A549 (cell line): Measurements from ENCODE around the gene ALDH1L1. TPM values are rescaled to one million over a fixed set of nuclear protein-coding genes. Genes with fewer than 3 reads are reported as not detected.

Experiments used
- ATAC-seq, 2 experiments: fragments of 200-7000 bp in 1 of 2; fragments of >200 bp in 1 of 2; cut with Nextera tagmentation in 1 of 2; cut with Tn5 transposase in 1 of 2; 3 replicates each; pipeline versions ENCODE4 v1.8.0 to v1.9.1; 2018 to 2020; ENCODE audit warnings: mild to moderate bottlenecking in 1 of 2, moderate library complexity in 1 of 2
- CTCF ChIA-PET: fragments of 300-600 bp; sonication (Branson Sonifier 250); formaldehyde crosslinking; extraction: SDS; loops from one replicate; lab custom pipeline; 2021; ENCODE audit warnings: antibody characterized with exemption, inconsistent platforms; lab: Yijun Ruan, JAX
- POLR2A ChIA-PET: fragments of 350-600 bp; formaldehyde crosslinking; extraction: SDS; loops from one replicate; lab custom pipeline; 2021; ENCODE audit warnings: antibody characterized with exemption, inconsistent platforms; lab: Yijun Ruan, JAX
- DNase-seq, 2 experiments: peaks; one replicate each; pipeline versions ENCODE4 v3.0.0 to v3.0.0-alpha.2; 2011 to 2016; ENCODE audit warnings: low read depth in 1 of 2, low spot score in 1 of 2
- FAIRE-seq: peaks from 2 replicates; lab custom pipeline; 2011; peaks lifted over from hg19 to GRCh38; lab: Jason Lieb, UNC
- H3K27ac ChIP-seq, 2 experiments: fragments of >200 bp; sonication (Bioruptor Twin); formaldehyde crosslinking; 3 replicates each; pipeline ENCODE4 v1.5.1; 2016 to 2017
- H3K4me1 ChIP-seq: fragments of >200 bp; sonication (Bioruptor Twin); formaldehyde crosslinking; 3 replicates; pipeline ENCODE4 v1.6.1; 2016
- H3K4me2 ChIP-seq: fragments of >200 bp; sonication (Bioruptor Twin); formaldehyde crosslinking; 3 replicates; pipeline ENCODE4 v1.6.1; 2016
- H3K4me3 ChIP-seq: fragments of >200 bp; sonication (Bioruptor Twin); formaldehyde crosslinking; 3 replicates; pipeline ENCODE4 v1.5.1; 2016
- H3K9me3 ChIP-seq: fragments of >200 bp; sonication (Bioruptor Twin); formaldehyde crosslinking; 3 replicates; pipeline ENCODE4 v1.6.1; 2016
- BCL3 ChIP-seq: fragments of >200 bp; sonication (Bioruptor Twin); formaldehyde crosslinking; IDR thresholded peaks from 3 replicates; pipeline ENCODE4 v1.6.1; 2016
- CBX8 ChIP-seq: fragments of 200-600 bp; sonication (generic); IDR thresholded peaks from 2 replicates; pipeline ENCODE4 v1.6.1; 2016
- CEBPB ChIP-seq, 2 experiments: fragments of >200 bp in 1 of 2; sonication (Bioruptor Twin) in 1 of 2; formaldehyde crosslinking in 1 of 2; IDR thresholded peaks; 2 replicates each; pipeline ENCODE4 v1.6.1; 2012 to 2016
- FOSL2 ChIP-seq, 2 experiments: fragments of 450-650 bp in 1 of 2; fragments of >200 bp in 1 of 2; sonication (Bioruptor Twin) in 1 of 2; formaldehyde crosslinking; IDR thresholded peaks; 2 replicates each; pipeline versions ENCODE4 v1.5.0 to v1.6.1; 2016 to 2020; ENCODE audit warnings: mild to moderate bottlenecking in 1 of 2, moderate library complexity in 1 of 2
- FOXS1 ChIP-seq: fragments of 250-450 bp; sonication (Bioruptor Pico); IDR thresholded peaks from 2 replicates; pipeline ENCODE4 v1.5.0; 2020; ENCODE audit warnings: mild to moderate bottlenecking, moderate library complexity
- JUN ChIP-seq, 2 experiments: fragments of >200 bp; sonication (Bioruptor Twin); formaldehyde crosslinking; IDR thresholded peaks; 2 replicates in 1 of 2; 3 replicates in 1 of 2; pipeline ENCODE4 v1.6.1; 2016 to 2017
- KDM1A ChIP-seq: fragments of 200-600 bp; sonication (generic); IDR thresholded peaks from 2 replicates; pipeline ENCODE4 v1.6.1; 2016; ENCODE audit warnings: low read depth, mild to moderate bottlenecking
- KDM5A ChIP-seq: fragments of 200-600 bp; sonication (generic); IDR thresholded peaks from 2 replicates; pipeline ENCODE4 v1.6.1; 2016; ENCODE audit warnings: antibody characterized with exemption, mild to moderate bottlenecking
- MAFK ChIP-seq: fragments of 450-650 bp; IDR thresholded peaks from 2 replicates; pipeline ENCODE4 v1.6.1; 2014; ENCODE audit not compliant: partially characterized antibody
- MAZ ChIP-seq: fragments of 150-350 bp; IDR thresholded peaks from 2 replicates; pipeline ENCODE4 v1.6.1; 2014; ENCODE audit warnings: antibody characterized with exemption, low read depth, low read length, borderline replicate concordance
- POLR2A ChIP-seq: IDR thresholded peaks from 2 replicates; pipeline ENCODE4 v1.6.1; 2012; ENCODE audit warnings: mild to moderate bottlenecking, low read length
- RAD21 ChIP-seq, 2 experiments: fragments of >200 bp in 1 of 2; sonication (Bioruptor Twin) in 1 of 2; formaldehyde crosslinking in 1 of 2; IDR thresholded peaks in 1 of 2; conservative IDR thresholded peaks in 1 of 2; 2 replicates in 1 of 2; 3 replicates in 1 of 2; pipeline ENCODE4 v1.6.1; 2012 to 2018; ENCODE audit warnings: inconsistent platforms in 1 of 2
- REST ChIP-seq: fragments of 200-600 bp; sonication (generic); IDR thresholded peaks from 2 replicates; pipeline ENCODE4 v1.6.1; 2016; ENCODE audit warnings: antibody characterized with exemption, mild to moderate bottlenecking, moderate library complexity
- TP53 ChIP-seq: fragments of 250-450 bp; sonication (Bioruptor Pico); IDR thresholded peaks from 2 replicates; pipeline ENCODE4 v1.5.0; 2021; ENCODE audit warnings: mild to moderate bottlenecking, moderate library complexity
- USF2 ChIP-seq: fragments of 450-650 bp; IDR thresholded peaks from 2 replicates; pipeline ENCODE4 v1.6.1; 2014; ENCODE audit warnings: antibody characterized with exemption
- ZFP36 ChIP-seq: fragments of 450-650 bp; IDR thresholded peaks from 2 replicates; pipeline ENCODE4 v1.6.1; 2014; ENCODE audit warnings: borderline replicate concordance; ENCODE audit not compliant: partially characterized antibody
- WGBS: methylation state at CpG from one replicate; pipeline ENCODE4 v1.1.6; 2017; ENCODE audit errors: missing lambda C conversion rate; 5-methylcytosine and 5-hydroxymethylcytosine counted together
- polyA plus RNA-seq, 4 experiments: library from polyadenylated mRNA; depleted of rRNA in 3 of 4; stranded (reverse); fragments of >200 nt; fragmentation: RNase III in 1 of 4; extraction: RNeasy Plus Mini Kit Qiagen cat#74134 plus additional on column Dnase treatment in 1 of 4; gene quantifications; 2 replicates in 3 of 4; 3 replicates in 1 of 4; pipeline ENCODE4 v1.2.3, GENCODE V29; 2011 to 2017

Gene ALDH1L1
- polyA plus RNA-seq, 2 of the 4 experiments (the other 2 are of a cell fraction): 0.14 to 0.18 TPM

- TF ChIP-seq POLR2A (no peak), FOXS1 (CRISPR knock-in tag) (no peak), USF2 (no peak), RAD21 (conservative IDR thresholded peaks at IDR 0.05 in 1 of 2, IDR thresholded peaks at IDR 0.05 in 1 of 2) (peak in 1 of 2 experiments; percentile 44; a peak in 2 of 5 replicates), MAZ (no peak), JUN (IDR thresholded peaks at IDR 0.05) (no peak)
- TF ChIP-seq, all 56 proteins: peak for 3
Observed at GRCh38 chr3:126197854-126198584, 17.6 kb upstream of the ALDH1L1 start (continued).

GRCh38 chr3:126197343-126197742 lies 17.0 kb upstream of the ALDH1L1 start:
- ATAC-seq (no peak), DNase-seq (no peak), FAIRE-seq (no peak)
- ChIA-PET CTCF (interaction anchor here (1.1 to 4.0 kb wide), 4 partner anchors 9 to 58 kb away, joined by 3 to 13 read pairs (median 6); no protein-coding TSS in a partner anchor), POLR2A (no interaction called here)
- TF ChIP-seq TP53 (CRISPR knock-in tag): no peak
- TF ChIP-seq BCL3: no peak
- no peak for TF ChIP-seq MAFK
- TF ChIP-seq CBX8: no peak
- no peak for TF ChIP-seq ZFP36
- TF ChIP-seq CEBPB (IDR thresholded peaks at IDR 0.05): no peak
- Histone ChIP-seq H3K4me3 (no peak overlapping the region), H3K9me3 (0 out of 3 replicates have a peak, but pooled peaks cover 2% of the 10 kb centered on the region), H3K27ac (no peak overlapping the region), H3K4me2 (no peak overlapping the region), H3K4me1 (no peaks in the 10 kb centered on the region)
- 63% methylated on average over 4 of the region's 4 CpGs for WGBS

- H3K4me2 ChIP-seq: no peak overlapping the region
- no peak for FAIRE-seq
- no peak overlapping the region for H3K27ac ChIP-seq
- 3% methylated on average over 1 of the region's 1 CpG for WGBS
- DNase-seq: peak in 1 of 2 experiments; percentile 21
- H3K9me3 ChIP-seq: 0 out of 3 replicates have a peak, but pooled peaks cover 2% of the 10 kb centered on the region
- CTCF ChIA-PET: no interaction called here
- TF ChIP-seq FOSL2 (IDR thresholded peaks at IDR 0.05): no peak
- TF ChIP-seq FOSL2 (CRISPR knock-in tag; IDR thresholded peaks at IDR 0.05): no peak
- no peak for TF ChIP-seq KDM5A
- no peak for TF ChIP-seq KDM1A
- no peak for TF ChIP-seq REST
- TF ChIP-seq ZFP36: peak; percentile 86
- no peak for TF ChIP-seq CEBPB (IDR thresholded peaks at IDR 0.05)
- TF ChIP-seq, all 56 proteins: peak for 1
- ATAC-seq: no peak
- POLR2A ChIA-PET: no interaction called here
- Histone ChIP-seq H3K4me3 (no peak overlapping the region), H3K4me1 (no peaks in the 10 kb centered on the region)
Observed at GRCh38 chr3:126194713-126195305, 14.4 kb upstream of the ALDH1L1 start.
